ENCODE data around the gene TRHDE.

- TF ChIP-seq CTCF (IDR thresholded peaks at IDR 0.05; ENCODE audit: low read depth, low read length) (peak; percentile 75), EZH2phosphoT487 (IDR thresholded peaks at IDR 0.05; ENCODE audit: low read depth) (no peak)
These were observed 74.3 kb downstream of the TRHDE start for GRCh38 chr12:72346363-72346944.
